HG03520 (cell line): ENCODE measurements around the gene MRPS14.
"Not testable (repeated sequence)": the region's sequence is repeated elsewhere in the genome, so short reads cannot be mapped to it uniquely, and the experiment has no call there.

Experiments
- ATAC-seq: cut with Tn5 transposase; IDR thresholded peaks from one replicate; pipeline ENCODE4 v1.9.1; 2021; ENCODE audit warnings: mild to moderate bottlenecking, moderate library complexity; ENCODE audit not compliant: unreplicated experiment

Gene MRPS14

DNA sequence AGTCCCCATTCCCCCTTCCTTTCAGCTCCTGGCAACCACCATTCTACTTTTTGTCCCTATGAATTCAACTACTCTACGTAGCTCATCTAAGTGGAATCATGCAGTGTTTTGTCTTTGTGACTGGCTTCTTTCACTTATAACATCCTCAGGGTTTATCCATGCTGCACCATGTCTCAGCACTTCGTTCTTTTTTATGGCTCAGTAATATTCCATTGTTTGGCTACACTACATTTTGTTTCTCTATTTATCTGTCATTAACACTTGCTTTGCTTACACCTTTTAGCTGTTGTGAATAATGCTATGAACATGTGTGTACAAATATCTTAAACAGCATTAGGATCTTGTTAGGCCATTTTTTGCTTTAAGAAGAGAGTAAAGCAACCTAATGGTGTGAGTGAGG is 1.5 kb upstream of the MRPS14 start:
- ATAC-seq: no peak

GRCh38 chr1:175023922-175024242 is 657 bp upstream of the MRPS14 start:
- not testable (repeated sequence) for ATAC-seq

GRCh38 chr1:175019524-175019923 is 3.7 kb downstream of the MRPS14 start:
- no peak for ATAC-seq

DNA sequence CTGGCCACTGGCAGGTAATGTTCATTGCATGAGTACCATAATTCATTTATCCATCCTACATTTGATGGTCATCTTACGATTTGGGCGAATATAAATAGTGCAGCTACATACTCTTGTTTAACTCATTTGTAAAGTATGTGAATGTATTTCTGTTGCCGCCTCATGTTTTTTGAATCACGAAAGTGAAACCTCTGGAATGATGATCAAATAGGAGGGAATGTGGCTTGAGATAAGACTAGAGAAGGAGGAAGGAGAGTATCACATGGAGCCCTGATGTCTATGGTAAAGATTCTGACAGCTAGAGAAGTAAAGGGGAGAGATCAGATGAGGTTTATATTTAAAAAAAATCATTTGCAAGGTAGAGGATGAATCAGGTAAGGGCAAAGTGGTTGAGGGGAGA is 8.0 kb downstream of the MRPS14 start:
- ATAC-seq: no peak

DNA sequence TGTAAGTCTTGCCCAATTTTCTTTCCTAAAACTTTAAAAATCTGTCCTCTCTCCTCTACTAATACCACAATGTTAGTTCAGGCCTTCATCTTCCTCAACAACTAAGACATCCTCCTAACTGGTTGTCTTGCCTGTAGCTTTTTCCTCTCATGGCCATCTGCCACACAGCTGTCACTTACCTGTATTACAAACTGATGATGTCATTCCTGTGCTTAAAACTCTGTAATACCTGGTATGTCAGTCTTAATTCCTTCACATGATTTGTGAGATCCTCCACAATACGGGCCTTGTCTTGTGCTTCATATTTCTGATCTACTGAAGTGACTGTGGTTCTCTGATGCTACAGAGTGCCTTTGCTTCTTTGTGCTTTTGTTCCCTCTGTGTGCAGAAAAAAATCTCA is 9.8 kb downstream of the MRPS14 start:
- ATAC-seq: no peak

DNA sequence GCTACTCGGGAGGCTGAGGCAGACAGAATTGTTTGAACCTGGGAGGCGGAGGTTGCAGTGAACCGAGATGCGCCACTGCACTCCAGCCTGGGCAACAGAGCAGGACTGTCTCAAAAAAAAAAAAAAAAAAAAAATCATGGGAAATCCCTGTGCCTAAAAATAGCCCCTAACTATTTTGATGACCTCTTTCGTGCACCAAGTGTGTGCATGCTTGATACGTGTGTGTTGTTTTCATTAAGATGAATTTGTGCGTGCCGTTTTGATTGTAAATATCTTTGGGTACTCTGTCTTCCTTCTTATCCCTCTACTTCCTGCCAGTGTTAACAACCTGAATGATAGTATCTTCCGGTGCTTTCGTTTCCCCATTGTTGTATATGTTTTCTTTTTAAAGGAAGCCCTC is 13.7 kb downstream of the MRPS14 start:
- ATAC-seq: no peak

GRCh38 chr1:175005085-175005783 is 18.0 kb downstream of the MRPS14 start:
- no peak for ATAC-seq

- ATAC-seq: no peak
Observed at GRCh38 chr1:175003521-175003920, 19.7 kb downstream of the MRPS14 start.

DNA sequence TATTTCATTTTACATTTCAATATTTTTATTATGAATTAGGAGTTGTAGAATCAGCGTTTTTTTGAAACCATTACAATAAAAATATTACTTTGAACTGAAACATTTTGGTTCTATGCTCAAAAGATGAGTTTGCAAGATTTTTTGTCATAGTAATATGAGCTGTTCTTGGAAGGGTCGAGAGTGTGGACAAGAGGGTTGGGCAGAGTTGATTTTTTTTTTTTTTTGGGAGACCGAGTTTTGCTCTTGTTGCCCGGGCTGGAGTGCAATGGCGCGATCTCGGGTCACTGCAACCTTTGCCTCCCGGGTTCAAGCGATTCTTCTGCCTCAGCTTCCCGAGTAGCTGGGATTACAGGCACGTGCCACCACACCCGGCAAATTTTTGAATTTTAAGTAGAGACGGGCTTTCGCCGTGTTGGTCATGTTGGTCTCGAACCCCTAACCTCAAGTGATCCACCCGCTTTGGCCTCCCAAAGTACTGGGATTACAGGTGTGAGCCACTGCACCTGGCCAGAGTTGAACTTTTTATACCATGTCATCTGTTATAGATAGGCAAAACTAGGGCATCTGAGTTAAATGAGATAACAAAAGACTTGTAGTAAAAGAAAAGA is 20.2 kb downstream of the MRPS14 start:
- no peak for ATAC-seq

- no peak for ATAC-seq
Observed at GRCh38 chr1:175000697-175001187, 22.5 kb downstream of the MRPS14 start.

DNA sequence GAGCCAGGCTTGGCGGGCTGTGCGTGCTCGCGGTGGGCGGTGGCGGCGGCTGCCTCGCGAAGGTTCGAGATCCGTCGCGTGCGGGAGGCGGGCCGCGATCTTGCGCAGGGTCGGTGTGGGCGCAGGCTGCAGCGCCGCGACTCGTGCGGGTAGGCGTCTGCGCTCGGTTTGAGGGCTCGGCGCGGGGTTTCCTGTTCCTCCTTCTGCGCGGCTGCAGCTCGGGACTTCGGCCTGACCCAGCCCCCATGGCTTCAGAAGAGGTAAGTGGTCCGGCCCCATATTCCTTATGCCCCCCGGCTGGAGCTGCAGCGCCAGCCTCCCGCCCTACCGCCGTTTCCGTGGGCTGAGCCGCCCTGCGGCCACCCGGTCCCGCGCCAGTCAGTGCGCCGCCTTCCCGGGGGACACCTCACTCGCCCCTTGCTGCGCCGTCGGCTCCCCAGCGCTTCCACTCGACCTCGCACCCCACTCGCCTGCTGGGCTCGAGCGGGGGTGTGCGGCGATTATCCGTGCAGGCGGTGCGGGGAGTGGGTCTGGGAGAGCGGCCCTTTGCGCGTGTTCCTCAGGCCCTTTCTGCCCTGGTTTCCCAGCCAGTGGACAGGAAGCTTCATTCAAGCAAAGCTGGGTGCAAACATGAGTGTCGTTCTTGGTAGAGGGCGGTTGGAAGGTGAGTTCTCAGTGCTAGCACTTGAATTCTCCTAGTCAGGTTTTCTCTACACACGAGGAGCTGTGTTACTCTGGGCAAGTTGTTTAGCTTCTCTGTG is 23.1 kb downstream of the MRPS14 start, which contains the start of gene CACYBP:
Gene CACYBP, plus strand, starts transcription at position 12 of the 761 bp plus-strand sequence. Its CDS starts 234 bp downstream, at position 246.
- ATAC-seq: peak; percentile 1

GRCh38 chr1:174999216-174999935 is 23.8 kb downstream of the MRPS14 start:
- peak; percentile 76 for ATAC-seq

DNA sequence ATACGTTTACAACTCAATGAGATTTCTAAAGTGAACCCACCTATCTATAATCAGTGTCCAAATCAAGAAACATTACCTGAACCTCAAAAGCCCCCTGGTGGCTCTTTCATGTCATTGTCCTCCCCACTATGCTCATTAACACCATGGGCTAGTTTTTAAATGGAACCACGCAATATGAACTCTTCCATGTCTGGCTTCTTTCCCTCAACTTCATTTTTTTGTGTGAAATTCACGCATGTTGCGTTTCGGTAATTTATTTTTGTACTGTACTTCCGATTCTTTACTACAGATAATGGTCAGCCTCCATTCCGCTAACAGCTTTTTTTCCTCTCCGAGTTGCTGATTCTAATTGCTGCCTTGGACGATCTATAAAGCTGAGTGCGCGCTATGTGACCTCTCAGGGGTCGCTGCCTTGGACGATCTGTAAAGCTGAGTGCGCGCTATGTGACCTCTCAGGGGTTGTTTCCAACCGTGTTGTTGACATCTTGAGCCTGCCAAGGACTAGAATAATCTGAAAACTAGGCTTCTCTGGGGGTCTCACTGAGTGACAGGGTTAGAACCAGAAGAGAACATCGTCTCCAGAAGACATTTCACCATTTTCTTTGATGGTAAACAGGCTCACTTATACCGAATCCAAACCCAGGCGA is 24.5 kb downstream of the MRPS14 start:
- ATAC-seq: no peak

- ATAC-seq: no peak
Observed at GRCh38 chr1:174997041-174997440, 26.2 kb downstream of the MRPS14 start.

DNA sequence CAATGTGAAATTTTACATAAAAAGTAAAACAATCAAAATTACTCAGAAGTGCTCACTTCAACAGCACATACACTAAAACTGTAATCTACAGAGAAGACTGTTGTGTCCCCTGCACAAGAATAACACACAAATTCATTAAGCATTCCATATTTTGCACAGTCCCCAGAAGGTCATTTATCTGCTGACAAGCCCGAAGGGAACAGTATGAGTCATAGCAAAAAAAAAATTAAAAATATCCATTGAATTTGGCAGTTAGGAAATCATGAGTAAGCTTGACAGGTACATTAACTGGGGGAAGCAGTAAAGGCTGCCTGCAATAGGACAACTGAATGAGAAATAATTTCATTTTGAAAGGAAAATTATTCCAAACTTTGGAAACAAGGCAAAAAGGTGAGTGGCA is 26.7 kb downstream of the MRPS14 start:
- ATAC-seq: no peak

DNA sequence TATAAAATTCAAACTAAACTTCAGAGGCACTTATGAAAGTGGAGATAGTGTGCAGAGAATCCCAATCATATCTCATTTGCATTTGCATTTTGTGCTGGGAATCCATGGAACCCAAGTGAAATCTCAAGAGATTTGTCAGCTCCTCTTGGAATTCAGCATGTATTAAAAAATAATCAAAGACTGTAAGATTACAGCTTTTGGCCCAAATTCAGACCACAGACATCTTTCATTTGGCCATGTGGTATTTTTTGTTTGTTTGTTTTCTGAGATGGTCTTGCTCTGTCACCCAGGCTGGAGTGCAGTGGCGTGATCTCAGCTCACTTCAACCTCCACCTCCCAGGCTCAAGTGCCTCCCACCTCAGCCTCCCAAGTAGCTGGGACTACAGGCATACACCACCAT is 27.3 kb downstream of the MRPS14 start:
- no peak for ATAC-seq

- ATAC-seq: no peak
Observed at GRCh38 chr1:174995121-174995520, 28.1 kb downstream of the MRPS14 start.

DNA sequence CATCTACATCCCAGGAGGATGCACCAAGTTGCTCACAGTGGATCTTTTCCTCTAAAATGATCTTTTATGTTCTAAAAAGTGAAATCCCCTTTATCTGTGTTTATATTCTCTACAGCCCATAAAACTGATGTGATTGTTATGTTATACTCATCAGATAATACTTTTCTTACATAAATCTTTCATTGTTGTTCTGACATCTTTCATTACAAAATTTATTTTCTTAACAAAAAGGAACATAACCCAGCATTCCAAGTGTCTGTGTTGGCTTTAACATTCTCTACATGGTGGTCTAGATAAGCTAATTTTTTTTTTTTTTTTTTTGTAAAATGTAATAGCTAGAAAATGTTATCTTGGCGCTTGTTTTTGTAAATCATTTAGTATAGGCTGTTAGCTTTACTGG is 31.8 kb downstream of the MRPS14 start:
- ATAC-seq: no peak

- ATAC-seq: no peak
Observed at GRCh38 chr1:174990382-174990999, 32.7 kb downstream of the MRPS14 start.

DNA sequence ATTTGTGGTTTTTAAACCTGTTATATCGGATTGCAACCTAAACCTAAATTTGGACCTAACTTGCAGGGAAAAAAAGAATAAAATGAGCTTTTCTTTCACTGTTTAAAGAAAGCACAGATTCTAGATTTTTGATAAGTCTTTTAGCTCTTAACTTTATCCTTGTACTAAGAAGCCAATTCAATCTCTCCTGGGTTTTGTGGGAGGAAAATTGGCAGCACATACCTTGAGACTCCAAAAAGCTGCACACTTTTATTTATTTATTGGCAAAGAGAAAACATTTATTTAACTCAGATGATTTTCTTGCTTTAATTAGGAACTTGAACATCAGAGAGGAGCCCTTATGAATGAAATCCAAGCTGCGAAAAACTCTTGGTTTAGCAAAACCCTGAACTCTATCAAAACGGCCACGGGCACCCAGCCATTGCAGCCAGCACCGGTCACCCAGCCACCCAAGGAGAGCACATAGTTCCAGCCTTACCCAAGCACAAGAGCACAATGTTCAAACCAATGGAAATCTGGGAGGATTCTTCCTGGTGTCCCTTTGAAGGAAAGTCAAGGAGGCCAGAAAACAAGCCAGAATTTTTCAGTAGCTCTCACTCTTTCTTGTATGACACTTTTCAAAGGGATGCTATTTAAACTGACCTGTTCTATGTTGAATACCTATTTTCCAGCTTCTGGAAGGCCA is 33.5 kb downstream of the MRPS14 start:
- no peak for ATAC-seq
